OCI-LY7 (cell line): ENCODE measurements around the gene PGGHG.

Experiments used
- CTCF ChIP-seq: fragments of 200-600 bp; sonication (generic); conservative IDR thresholded peaks from 2 replicates; pipeline ENCODE4 v1.5.1; 2014; ENCODE audit warnings: mild to moderate bottlenecking, antibody characterized with exemption, low read length, moderate library complexity, mixed read lengths
- EZH2phosphoT487 ChIP-seq: fragments of 200-600 bp; sonication (generic); IDR thresholded peaks from 2 replicates; pipeline ENCODE4 v1.6.1; 2018; ENCODE audit warnings: low read depth, borderline replicate concordance, mild to moderate bottlenecking, mixed run types, antibody characterized with exemption, low read length, moderate library complexity, mixed read lengths

DNA sequence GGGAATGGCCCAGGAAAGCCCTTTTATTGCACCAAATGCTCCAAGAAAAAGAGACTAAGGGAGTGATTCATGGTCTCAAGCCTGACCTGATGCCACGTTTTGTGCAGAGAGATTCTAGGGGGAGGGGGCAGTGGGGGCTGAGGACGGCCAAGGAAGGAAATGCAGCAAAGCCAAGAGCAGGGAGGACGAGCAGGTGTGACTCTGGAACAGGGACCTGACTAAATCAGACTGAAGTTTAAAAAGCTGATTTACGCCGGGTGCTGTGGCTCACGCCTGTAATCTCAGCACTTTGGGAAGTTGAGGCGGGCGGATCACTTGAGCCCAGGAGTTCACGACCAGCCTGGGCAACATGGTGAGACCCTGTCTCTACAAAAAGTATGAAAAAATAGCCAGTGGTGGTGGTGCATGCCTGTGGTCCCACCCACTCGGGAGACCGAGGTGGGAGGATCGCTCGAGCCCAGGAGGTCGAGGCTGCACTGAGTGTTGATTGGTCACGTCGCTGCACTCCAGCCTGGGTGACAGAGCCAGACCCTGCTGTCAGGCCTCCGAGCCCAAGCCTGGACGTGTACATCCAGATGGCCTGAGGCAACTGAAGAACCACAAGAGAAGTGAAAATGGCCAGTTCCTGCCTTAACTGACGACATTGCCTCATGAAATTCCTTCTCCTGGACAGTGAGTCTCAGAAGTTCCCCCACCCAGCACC, 42.6 kb downstream of the PGGHG start:
- no peak for TF ChIP-seq CTCF
- no peak for TF ChIP-seq EZH2phosphoT487
